HEK293 (cell line): ENCODE measurements around the gene RAB11A.

Source experiments
- BCL6B ChIP-seq: fragments of 450-650 bp; formaldehyde crosslinking; IDR thresholded peaks from 2 replicates; pipeline ENCODE4 v1.5.1; 2017; ENCODE audit warnings: missing biosample characterization, missing genetic modification characterization
- EGR2 ChIP-seq: fragments of 450-650 bp; formaldehyde crosslinking; IDR thresholded peaks from 2 replicates; pipeline ENCODE4 v1.5.1; 2016; ENCODE audit warnings: low read depth, missing biosample characterization, missing genetic modification characterization
- GFI1B ChIP-seq: fragments of 450-650 bp; formaldehyde crosslinking; IDR thresholded peaks from 2 replicates; pipeline ENCODE4 v1.5.1; 2016; ENCODE audit warnings: missing biosample characterization, missing genetic modification characterization
- HOXA7 ChIP-seq: sonication (generic); formaldehyde crosslinking; IDR thresholded peaks from 2 replicates; pipeline ENCODE4 v1.8.1; 2022; ENCODE audit warnings: missing genetic modification reagents, borderline replicate concordance
- HOXD13 ChIP-seq: sonication (generic); formaldehyde crosslinking; IDR thresholded peaks from 2 replicates; pipeline ENCODE4 v1.8.0; 2022; ENCODE audit warnings: missing genetic modification reagents, borderline replicate concordance
- OSR2 ChIP-seq: fragments of 450-650 bp; formaldehyde crosslinking; IDR thresholded peaks from 2 replicates; pipeline ENCODE4 v1.5.1; 2016; ENCODE audit warnings: missing biosample characterization, missing genetic modification characterization
- PRDM10 ChIP-seq: fragments of 450-650 bp; formaldehyde crosslinking; IDR thresholded peaks from 2 replicates; pipeline ENCODE4 v1.5.1; 2016; ENCODE audit warnings: missing biosample characterization, missing genetic modification characterization
- PRDM2 ChIP-seq: fragments of 450-650 bp; formaldehyde crosslinking; IDR thresholded peaks from 2 replicates; pipeline ENCODE4 v1.5.1; 2016; ENCODE audit warnings: missing biosample characterization, missing genetic modification characterization, borderline replicate concordance
- ZBTB20 ChIP-seq: fragments of 450-650 bp; formaldehyde crosslinking; IDR thresholded peaks from 2 replicates; pipeline ENCODE4 v1.5.1; 2016; ENCODE audit warnings: missing biosample characterization, missing genetic modification characterization
- ZFHX2 ChIP-seq: fragments of 450-650 bp; formaldehyde crosslinking; conservative IDR thresholded peaks from 2 replicates; pipeline ENCODE4 v1.5.1; 2016; ENCODE audit warnings: missing biosample characterization, missing genetic modification characterization
- ZNF114 ChIP-seq: fragments of 450-650 bp; formaldehyde crosslinking; IDR thresholded peaks from 2 replicates; pipeline ENCODE4 v1.5.0; 2017; ENCODE audit warnings: missing biosample characterization, missing genetic modification characterization
- ZNF155 ChIP-seq: fragments of 450-650 bp; formaldehyde crosslinking; IDR thresholded peaks from 2 replicates; pipeline ENCODE4 v1.5.1; 2016; ENCODE audit warnings: missing biosample characterization, missing genetic modification characterization
- ZNF175 ChIP-seq: fragments of 450-650 bp; formaldehyde crosslinking; IDR thresholded peaks from 2 replicates; pipeline ENCODE4 v1.5.1; 2016; ENCODE audit warnings: missing biosample characterization, missing genetic modification characterization
- ZNF23 ChIP-seq: fragments of 450-650 bp; formaldehyde crosslinking; IDR thresholded peaks from 2 replicates; pipeline ENCODE4 v1.5.1; 2016; ENCODE audit warnings: missing biosample characterization, missing genetic modification characterization, borderline replicate concordance
- ZNF239 ChIP-seq: fragments of 450-650 bp; formaldehyde crosslinking; IDR thresholded peaks from 2 replicates; pipeline ENCODE4 v1.5.1; 2016; ENCODE audit warnings: missing biosample characterization, missing genetic modification characterization
- ZNF335 ChIP-seq: fragments of 450-650 bp; formaldehyde crosslinking; conservative IDR thresholded peaks from 2 replicates; pipeline ENCODE4 v1.5.1; 2016; ENCODE audit warnings: missing biosample characterization, missing genetic modification characterization
- ZNF488 ChIP-seq: fragments of 450-650 bp; formaldehyde crosslinking; IDR thresholded peaks from 2 replicates; pipeline ENCODE4 v1.5.1; 2016; ENCODE audit warnings: missing biosample characterization, missing genetic modification characterization
- ZNF530 ChIP-seq: fragments of 450-650 bp; formaldehyde crosslinking; IDR thresholded peaks from 2 replicates; pipeline ENCODE4 v1.5.1; 2016; ENCODE audit warnings: low read depth, missing biosample characterization, missing genetic modification characterization
- ZNF549 ChIP-seq: fragments of 450-650 bp; IDR thresholded peaks from 2 replicates; pipeline ENCODE4 v1.5.1; 2018; ENCODE audit warnings: missing biosample characterization, missing genetic modification characterization, mild to moderate bottlenecking, inconsistent platforms, moderate library complexity
- ZNF677 ChIP-seq: fragments of 450-650 bp; IDR thresholded peaks from 2 replicates; pipeline ENCODE4 v1.5.0; 2018; ENCODE audit warnings: missing biosample characterization, mild to moderate bottlenecking, missing genetic modification characterization, moderate library complexity
- ZNF843 ChIP-seq: fragments of 450-650 bp; formaldehyde crosslinking; IDR thresholded peaks from 2 replicates; pipeline ENCODE4 v1.5.1; 2016; ENCODE audit warnings: missing biosample characterization, missing genetic modification characterization
- TF ChIP-seq, protein P1 (sequence below): fragments of 450-650 bp; IDR thresholded peaks from 2 replicates; pipeline ENCODE4 v1.5.1; 2018; ENCODE audit warnings: missing biosample characterization, missing genetic modification characterization
- TF ChIP-seq, protein P2 (sequence below): fragments of 450-650 bp; formaldehyde crosslinking; optimal IDR thresholded peaks from 2 replicates; pipeline ENCODE3; 2016; ENCODE audit warnings: missing biosample characterization, mild to moderate bottlenecking, missing genetic modification characterization

Gene RAB11A

DNA sequence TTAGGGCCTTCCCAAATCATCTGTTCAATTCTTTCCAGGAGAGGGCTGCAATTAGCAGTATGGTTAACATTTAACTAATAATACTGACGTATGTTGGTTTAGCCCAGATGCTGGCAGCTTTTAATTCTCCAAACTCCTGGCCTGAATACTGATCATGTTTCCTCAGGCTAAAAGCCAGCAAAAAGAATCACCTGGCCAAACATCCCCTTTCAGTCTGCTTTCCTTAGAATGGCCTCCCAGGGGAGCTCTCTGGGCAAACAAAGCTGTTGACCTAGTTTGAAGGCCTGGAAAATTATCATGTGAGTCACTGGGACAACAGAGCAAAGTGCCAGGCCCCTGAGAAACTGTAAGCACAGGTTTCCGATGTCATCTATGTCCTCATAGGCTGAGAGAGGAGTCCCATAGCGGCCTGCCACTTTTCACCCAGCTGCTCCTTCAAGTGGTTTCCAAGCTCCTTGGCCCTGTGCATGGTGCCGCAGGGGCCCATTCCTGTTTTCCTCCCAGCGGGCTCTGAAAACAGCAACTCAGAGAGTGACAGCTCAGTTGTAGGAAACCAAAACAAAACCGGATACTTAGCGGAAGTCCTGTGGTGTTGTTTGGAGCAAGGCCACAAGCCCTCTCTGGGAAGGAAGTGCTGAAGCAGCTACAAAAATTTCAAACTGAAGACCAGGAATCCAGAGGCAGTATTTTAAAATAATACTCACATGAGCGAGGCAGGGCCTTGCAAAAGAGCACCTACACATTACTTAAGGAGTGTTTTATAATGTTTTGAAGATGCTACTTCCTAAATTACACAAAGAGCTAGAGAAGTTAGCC lies 36.5 kb upstream of the RAB11A start (continued):
- peak; percentile 52; the same call in 1 of the 2 replicates for TF ChIP-seq ZNF488 (tag by site-specific recombination)
- no peak for TF ChIP-seq ZFHX2 (tag by site-specific recombination)
- TF ChIP-seq ZNF155 (tag by site-specific recombination): no peak
- TF ChIP-seq EGR2 (tag by site-specific recombination): no peak
- TF ChIP-seq ZNF549: no peak
- TF ChIP-seq PRDM10 (tag by site-specific recombination): peak; percentile 98
- TF ChIP-seq ZNF175 (tag by site-specific recombination): no peak
- no peak for TF ChIP-seq ZNF23 (tag by site-specific recombination)
- TF ChIP-seq GFI1B (tag by site-specific recombination): no peak
- no peak for TF ChIP-seq ZNF677 (tag by site-specific recombination)
- TF ChIP-seq HOXA7 (CRISPR knock-in tag): no peak
- no peak for TF ChIP-seq ZNF239 (tag by site-specific recombination)
- TF ChIP-seq PRDM2 (tag by site-specific recombination): no peak
- peak; percentile 67; the same call in 1 of the 2 replicates for TF ChIP-seq ZBTB20 (tag by site-specific recombination)
- peak; percentile 78; the same call in 1 of the 2 replicates for TF ChIP-seq ZNF335 (tag by site-specific recombination)
- TF ChIP-seq, protein P1, sequence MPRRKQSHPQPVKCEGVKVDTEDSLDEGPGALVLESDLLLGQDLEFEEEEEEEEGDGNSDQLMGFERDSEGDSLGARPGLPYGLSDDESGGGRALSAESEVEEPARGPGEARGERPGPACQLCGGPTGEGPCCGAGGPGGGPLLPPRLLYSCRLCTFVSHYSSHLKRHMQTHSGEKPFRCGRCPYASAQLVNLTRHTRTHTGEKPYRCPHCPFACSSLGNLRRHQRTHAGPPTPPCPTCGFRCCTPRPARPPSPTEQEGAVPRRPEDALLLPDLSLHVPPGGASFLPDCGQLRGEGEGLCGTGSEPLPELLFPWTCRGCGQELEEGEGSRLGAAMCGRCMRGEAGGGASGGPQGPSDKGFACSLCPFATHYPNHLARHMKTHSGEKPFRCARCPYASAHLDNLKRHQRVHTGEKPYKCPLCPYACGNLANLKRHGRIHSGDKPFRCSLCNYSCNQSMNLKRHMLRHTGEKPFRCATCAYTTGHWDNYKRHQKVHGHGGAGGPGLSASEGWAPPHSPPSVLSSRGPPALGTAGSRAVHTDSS (tag by site-specific recombination): peak; percentile 15; the same call in 1 of the 2 replicates
- TF ChIP-seq ZNF114 (tag by site-specific recombination): no peak
- TF ChIP-seq BCL6B (tag by site-specific recombination): no peak
- TF ChIP-seq, protein P2, sequence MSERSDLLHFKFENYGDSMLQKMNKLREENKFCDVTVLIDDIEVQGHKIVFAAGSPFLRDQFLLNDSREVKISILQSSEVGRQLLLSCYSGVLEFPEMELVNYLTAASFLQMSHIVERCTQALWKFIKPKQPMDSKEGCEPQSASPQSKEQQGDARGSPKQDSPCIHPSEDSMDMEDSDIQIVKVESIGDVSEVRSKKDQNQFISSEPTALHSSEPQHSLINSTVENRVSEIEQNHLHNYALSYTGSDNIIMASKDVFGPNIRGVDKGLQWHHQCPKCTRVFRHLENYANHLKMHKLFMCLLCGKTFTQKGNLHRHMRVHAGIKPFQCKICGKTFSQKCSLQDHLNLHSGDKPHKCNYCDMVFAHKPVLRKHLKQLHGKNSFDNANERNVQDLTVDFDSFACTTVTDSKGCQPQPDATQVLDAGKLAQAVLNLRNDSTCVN (tag by site-specific recombination): no peak
- TF ChIP-seq OSR2: peak; percentile 91
- no peak for TF ChIP-seq HOXD13 (CRISPR knock-in tag)
- TF ChIP-seq ZNF530 (tag by site-specific recombination): no peak
- peak; percentile 91 for TF ChIP-seq ZNF843 (tag by site-specific recombination)
